ENCODE measurements around the gene SLC30A5.
"Not testable (repeated sequence)": the region's sequence is repeated elsewhere in the genome, so short reads cannot be mapped to it uniquely, and the experiment has no call there.

SLC30A5 gene

GRCh38 chr5:69131304-69131703 lies 37.5 kb downstream of the SLC30A5 start:
- CTCF ChIA-PET, result no interaction called here
- H3K27me3 Mint-ChIP-seq, result no peaks in the 10 kb centered on the region
- H3K27ac Mint-ChIP-seq, result no peak overlapping the region
- no peak for DNase-seq
- H3K4me1 Mint-ChIP-seq, result no peaks in the 10 kb centered on the region
- H3K9me3 Mint-ChIP-seq, result no peaks in the 10 kb centered on the region
- peaks cover 26% of the 10 kb centered on the region for H3K36me3 Mint-ChIP-seq
- no peak overlapping the region for H3K4me3 Mint-ChIP-seq

GRCh38 chr5:69134126-69134525 lies 40.3 kb downstream of the SLC30A5 start:
- Mint-ChIP-seq H3K27ac (no peak overlapping the region), H3K4me3 (no peak overlapping the region), H3K27me3 (no peaks in the 10 kb centered on the region), H3K36me3 (peaks cover 13% of the 10 kb centered on the region), H3K9me3 (no peaks in the 10 kb centered on the region), H3K4me1 (no peaks in the 10 kb centered on the region)
- DNase-seq, result no peak
- CTCF ChIA-PET, result no interaction called here

GRCh38 chr5:69136293-69136692 lies 42.5 kb downstream of the SLC30A5 start:
- peaks cover 5% of the 10 kb centered on the region for H3K9me3 Mint-ChIP-seq
- H3K27ac Mint-ChIP-seq, result no peak overlapping the region
- H3K4me1 Mint-ChIP-seq, result no peaks in the 10 kb centered on the region
- CTCF ChIA-PET, result no interaction called here
- no peaks in the 10 kb centered on the region for H3K27me3 Mint-ChIP-seq
- peaks cover 6% of the 10 kb centered on the region for H3K36me3 Mint-ChIP-seq
- H3K4me3 Mint-ChIP-seq, result no peak overlapping the region
- DNase-seq, result no peak

- H3K9me3 Mint-ChIP-seq, H3K27ac Mint-ChIP-seq, H3K27me3 Mint-ChIP-seq, H3K4me1 Mint-ChIP-seq, CTCF ChIA-PET, H3K4me3 Mint-ChIP-seq, H3K36me3 Mint-ChIP-seq, DNase-seq: not testable (repeated sequence)
Observed at GRCh38 chr5:69137208-69137607, 43.4 kb downstream of the SLC30A5 start.

GRCh38 chr5:69137807-69138206 lies 44.0 kb downstream of the SLC30A5 start:
- H3K27ac Mint-ChIP-seq, result no peak overlapping the region
- CTCF ChIA-PET, result no interaction called here
- H3K4me3 Mint-ChIP-seq, result no peak overlapping the region
- H3K4me1 Mint-ChIP-seq, result no peaks in the 10 kb centered on the region
- H3K9me3 Mint-ChIP-seq, result peaks cover 5% of the 10 kb centered on the region
- H3K27me3 Mint-ChIP-seq, result no peaks in the 10 kb centered on the region
- no peak for DNase-seq
- H3K36me3 Mint-ChIP-seq, result peaks cover 6% of the 10 kb centered on the region

- Mint-ChIP-seq H3K4me3 (no peak overlapping the region), H3K27me3 (no peaks in the 10 kb centered on the region), H3K9me3 (peaks cover 5% of the 10 kb centered on the region), H3K4me1 (no peaks in the 10 kb centered on the region), H3K36me3 (peaks cover under 1% of the 10 kb centered on the region), H3K27ac (no peak overlapping the region)
- DNase-seq, result no peak
- CTCF ChIA-PET, result no interaction called here
Observed at GRCh38 chr5:69138766-69139165, 45.0 kb downstream of the SLC30A5 start.

- not testable (repeated sequence) for H3K9me3 Mint-ChIP-seq, DNase-seq, H3K4me1 Mint-ChIP-seq, H3K36me3 Mint-ChIP-seq, H3K4me3 Mint-ChIP-seq, H3K27ac Mint-ChIP-seq, H3K27me3 Mint-ChIP-seq
- CTCF ChIA-PET, result interaction anchor here (0.6 kb wide), 1 partner anchor 12 kb away, joined by 3 read pairs; no protein-coding TSS in a partner anchor
Observed at GRCh38 chr5:69140239-69140638, 46.4 kb downstream of the SLC30A5 start.

GRCh38 chr5:69140827-69141226 lies 47.0 kb downstream of the SLC30A5 start:
- Mint-ChIP-seq H3K4me3 (no peak overlapping the region), H3K9me3 (peaks cover 5% of the 10 kb centered on the region), H3K4me1 (no peaks in the 10 kb centered on the region), H3K27me3 (no peaks in the 10 kb centered on the region), H3K36me3 (no peaks in the 10 kb centered on the region), H3K27ac (no peak overlapping the region)
- CTCF ChIA-PET, result interaction anchor here (0.6 to 0.8 kb wide), 2 partner anchors 11 to 194 kb away, joined by 3 to 5 read pairs; no protein-coding TSS in a partner anchor
- DNase-seq, result no peak

- H3K4me3 Mint-ChIP-seq, H3K27ac Mint-ChIP-seq, H3K36me3 Mint-ChIP-seq, DNase-seq, H3K4me1 Mint-ChIP-seq, H3K27me3 Mint-ChIP-seq, H3K9me3 Mint-ChIP-seq, CTCF ChIA-PET: not testable (repeated sequence)
Observed at GRCh38 chr5:69148576-69148975, 54.8 kb downstream of the SLC30A5 start.

- no peak for DNase-seq
- no peak overlapping the region for H3K4me3 Mint-ChIP-seq
- H3K4me1 Mint-ChIP-seq, result no peaks in the 10 kb centered on the region
- H3K36me3 Mint-ChIP-seq, result no peaks in the 10 kb centered on the region
- CTCF ChIA-PET, result no interaction called here
- no peaks in the 10 kb centered on the region for H3K9me3 Mint-ChIP-seq
- peaks cover 5% of the 10 kb centered on the region for H3K27me3 Mint-ChIP-seq
- H3K27ac Mint-ChIP-seq, result no peak overlapping the region
Observed at GRCh38 chr5:69148981-69149675, 55.3 kb downstream of the SLC30A5 start.

GRCh38 chr5:69149676-69150010 lies 55.8 kb downstream of the SLC30A5 start:
- H3K9me3 Mint-ChIP-seq, result no peaks in the 10 kb centered on the region
- H3K27ac Mint-ChIP-seq, result no peak overlapping the region
- CTCF ChIA-PET, result no interaction called here
- peaks cover 5% of the 10 kb centered on the region for H3K27me3 Mint-ChIP-seq
- no peak for DNase-seq
- no peaks in the 10 kb centered on the region for H3K4me1 Mint-ChIP-seq
- no peaks in the 10 kb centered on the region for H3K36me3 Mint-ChIP-seq
- no peak overlapping the region for H3K4me3 Mint-ChIP-seq

GRCh38 chr5:69152731-69153130 lies 58.9 kb downstream of the SLC30A5 start:
- no peak for DNase-seq
- Mint-ChIP-seq H3K27me3 (peaks cover 5% of the 10 kb centered on the region), H3K4me1 (no peaks in the 10 kb centered on the region), H3K36me3 (no peaks in the 10 kb centered on the region), H3K4me3 (no peak overlapping the region), H3K9me3 (no peaks in the 10 kb centered on the region), H3K27ac (no peak overlapping the region)
- CTCF ChIA-PET, result no interaction called here

GRCh38 chr5:69156456-69156855 lies 62.6 kb downstream of the SLC30A5 start:
- Mint-ChIP-seq H3K27ac (no peak overlapping the region), H3K27me3 (peaks cover 5% of the 10 kb centered on the region), H3K4me3 (no peak overlapping the region), H3K4me1 (no peaks in the 10 kb centered on the region), H3K36me3 (no peaks in the 10 kb centered on the region), H3K9me3 (no peaks in the 10 kb centered on the region)
- CTCF ChIA-PET, result interaction anchor here (0.6 kb wide), 1 partner anchor 44 kb away, joined by 3 read pairs; no protein-coding TSS in a partner anchor
- no peak for DNase-seq

GRCh38 chr5:69158039-69158438 lies 64.2 kb downstream of the SLC30A5 start:
- Mint-ChIP-seq H3K27ac (no peak overlapping the region), H3K36me3 (no peaks in the 10 kb centered on the region), H3K27me3 (peaks cover 5% of the 10 kb centered on the region), H3K4me3 (no peak overlapping the region), H3K4me1 (no peaks in the 10 kb centered on the region), H3K9me3 (no peaks in the 10 kb centered on the region)
- no peak for DNase-seq
- CTCF ChIA-PET, result interaction anchor here (1.0 kb wide), 1 partner anchor 26 kb away, joined by 3 read pairs; no protein-coding TSS in a partner anchor

GRCh38 chr5:69160651-69161050 lies 66.8 kb downstream of the SLC30A5 start:
- no peaks in the 10 kb centered on the region for H3K9me3 Mint-ChIP-seq
- DNase-seq, result no peak
- H3K27ac Mint-ChIP-seq, result no peak overlapping the region
- H3K4me1 Mint-ChIP-seq, result peaks cover under 1% of the 10 kb centered on the region
- no peaks in the 10 kb centered on the region for H3K36me3 Mint-ChIP-seq
- no peak overlapping the region for H3K4me3 Mint-ChIP-seq
- H3K27me3 Mint-ChIP-seq, result no peaks in the 10 kb centered on the region
- CTCF ChIA-PET, result no interaction called here

All from activated naive CD4-positive, alpha-beta T cell treated with anti-CD3 and anti-CD28 coated beads, Interleukin-2, amount 10 ng/mL, durations not matched to agents 7 days and 5 days (primary cell).